Brain microvascular endothelial cell (primary cell): ENCODE measurements around the gene CBX1.

Source experiments
- DNase-seq: peaks from one replicate; pipeline ENCODE4 v3.0.0-alpha.2; 2020
- H3K27ac ChIP-seq: fragments of 250-450 bp; sonication (Bioruptor Pico); 2 replicates; pipeline ENCODE4 v1.5.1; 2020; ENCODE audit warnings: mild to moderate bottlenecking, moderate library complexity
- H3K27me3 ChIP-seq: fragments of 250-450 bp; sonication (Bioruptor Pico); replicated peaks from 2 replicates; pipeline ENCODE4 v1.5.1; 2020; ENCODE audit warnings: mild to moderate bottlenecking
- H3K36me3 ChIP-seq: fragments of 250-450 bp; sonication (Bioruptor Pico); replicated peaks from 2 replicates; pipeline ENCODE4 v1.5.1; 2020; ENCODE audit warnings: mild to moderate bottlenecking
- H3K4me3 ChIP-seq: 2 replicates; pipeline ENCODE4 v1.5.1; 2011; ENCODE audit warnings: low read depth, mild to moderate bottlenecking, control low read depth, low read length, moderate library complexity
- CTCF ChIP-seq: IDR thresholded peaks from 2 replicates; pipeline ENCODE4 v1.5.1; 2011; ENCODE audit warnings: low read depth, mild to moderate bottlenecking, moderate library complexity, low read length, control low read depth, inconsistent platforms; ENCODE audit errors: missing control alignments
- in situ Hi-C: cut with HindIII; loops from 2 replicates; pipeline ENCODE4 v1.10.0; 2017; ENCODE audit warnings: low sequenced_read_pairs, low pct_ligation_motif_present

Gene CBX1

DNA sequence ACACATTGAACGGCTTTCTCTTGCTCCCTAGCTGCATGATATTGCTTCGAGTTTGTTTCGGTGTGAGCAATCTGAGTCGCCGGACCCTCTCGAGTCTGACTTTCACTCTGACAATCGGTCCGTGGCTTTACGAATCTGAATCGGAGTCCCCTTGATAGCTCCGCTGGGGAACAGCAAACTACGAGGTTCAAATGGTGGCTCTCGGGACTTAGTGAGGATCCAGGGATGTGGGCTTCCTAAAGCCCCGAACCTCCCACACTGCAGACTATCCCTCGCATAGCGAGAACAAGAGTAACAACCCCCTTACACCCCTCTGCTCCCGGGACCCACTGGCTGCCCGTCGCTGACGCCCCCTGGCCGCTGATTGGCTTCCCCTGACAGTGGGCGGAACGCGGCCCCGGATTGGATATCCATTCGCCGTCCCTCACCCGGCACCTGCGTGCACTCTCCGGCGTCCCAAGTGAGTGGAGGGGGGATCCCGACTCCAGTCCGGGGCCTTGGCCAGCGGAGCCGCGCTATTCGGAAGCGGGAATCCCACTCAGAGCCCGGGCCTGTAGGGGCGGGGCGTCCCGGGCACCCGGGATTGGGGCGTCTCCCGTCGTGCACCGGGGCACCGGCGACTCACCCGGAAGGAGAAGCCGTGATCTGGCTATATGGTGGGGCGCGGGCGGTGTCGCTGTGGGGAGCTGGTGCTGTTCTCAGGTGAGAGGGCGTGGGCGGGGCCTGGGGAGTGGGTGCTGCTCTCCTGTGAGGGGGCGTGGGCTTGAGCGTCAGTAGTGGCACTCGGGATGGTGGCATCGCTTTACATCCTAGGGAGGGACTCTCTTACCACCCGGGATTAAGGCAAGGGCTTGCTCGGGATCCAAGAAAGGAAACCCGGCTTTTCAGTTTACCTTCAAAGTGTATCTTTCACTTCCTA lies 6.1 kb upstream of the CBX1 start, which contains the start of gene SNX11:
Gene SNX11, plus strand, starts transcription at position 630 of the 919 bp plus-strand sequence. CDS start 4,278 bp downstream, outside the sequence.
- TF ChIP-seq CTCF = peak; percentile 14
- H3K27me3 ChIP-seq = no peaks in the 10 kb centered on the region
- DNase-seq = peak; percentile 82
- H3K36me3 ChIP-seq = no peaks in the 10 kb centered on the region
- H3K4me3 ChIP-seq = peak within 1 kb of the TSS; percentile 95
- peak within 1 kb of the TSS; percentile 61 for H3K27ac ChIP-seq
- in situ Hi-C loops = no loop called here

DNA sequence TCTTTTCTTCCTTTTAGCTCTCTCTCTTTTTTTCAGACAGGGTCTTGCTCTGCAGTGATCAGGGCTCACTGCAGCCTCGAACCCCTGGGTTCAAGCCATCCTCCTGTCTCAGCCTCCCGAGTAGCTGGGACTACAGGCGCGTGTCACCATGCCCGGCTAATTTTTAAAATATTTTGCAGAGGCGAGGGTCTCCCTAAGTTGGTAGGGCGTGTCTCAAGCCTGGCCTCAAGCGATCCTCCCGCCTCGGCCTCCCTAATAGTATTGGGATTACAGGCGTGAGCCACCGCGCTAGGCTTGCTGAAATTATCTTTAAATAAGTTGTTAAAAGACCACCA lies 5.5 kb upstream of the CBX1 start:
- no peak for DNase-seq
- no peak for TF ChIP-seq CTCF
- H3K36me3 ChIP-seq = no peaks in the 10 kb centered on the region
- no peak overlapping the region for H3K27ac ChIP-seq
- peak overlapping the region; percentile 95 for H3K4me3 ChIP-seq
- in situ Hi-C loops = no loop called here
- no peaks in the 10 kb centered on the region for H3K27me3 ChIP-seq

DNA sequence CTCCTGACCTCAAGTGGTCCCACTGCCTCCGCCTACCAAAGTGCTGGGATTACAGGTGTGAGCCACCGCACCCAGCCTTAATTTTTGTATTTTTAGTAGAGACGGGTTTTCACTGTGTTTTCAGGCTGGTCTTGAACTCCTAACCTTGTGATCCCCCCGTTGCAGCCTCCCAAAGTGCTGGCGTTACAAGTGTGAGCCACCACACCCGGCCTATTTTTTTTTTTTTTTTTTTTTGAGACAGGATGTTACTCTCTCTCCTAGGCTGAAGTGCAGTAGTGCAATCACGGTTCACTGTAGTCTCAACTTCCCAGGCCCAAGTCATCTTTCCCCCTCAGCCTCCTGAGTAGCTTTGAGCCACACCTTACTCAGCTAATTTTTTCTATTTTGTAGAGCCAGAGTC lies 3.2 kb upstream of the CBX1 start:
- in situ Hi-C loops = no loop called here
- H3K4me3 ChIP-seq = no peak overlapping the region
- DNase-seq = no peak
- H3K27ac ChIP-seq = no peak overlapping the region
- no peaks in the 10 kb centered on the region for H3K27me3 ChIP-seq
- TF ChIP-seq CTCF = no peak
- H3K36me3 ChIP-seq = no peaks in the 10 kb centered on the region

GRCh38 chr17:48102798-48103715 lies 1.8 kb upstream of the CBX1 start:
- Histone ChIP-seq H3K4me3 (no peak overlapping the region), H3K27ac (no peak overlapping the region)
- in situ Hi-C loops = no loop called here

More at GRCh38 chr17:48102798-48103715, 1.8 kb upstream of the CBX1 start:
- no peak for TF ChIP-seq CTCF
- Histone ChIP-seq H3K36me3 (no peaks in the 10 kb centered on the region), H3K27me3 (no peaks in the 10 kb centered on the region)
- DNase-seq = no peak
